H4 (cell line): ENCODE measurements around the gene CCR6. TPM values are rescaled to one million over a fixed set of nuclear protein-coding genes. Genes with fewer than 3 reads are reported as not detected.
"Not testable (repeated sequence)": the region's sequence is repeated elsewhere in the genome, so short reads cannot be mapped to it uniquely, and the experiment has no call there.

Experiments used
- DNase-seq: peaks from one replicate; pipeline ENCODE4 v3.0.0-alpha.2; 2015; ENCODE audit warnings: low spot score
- total RNA-seq: library from RNA; depleted of rRNA; stranded (reverse); fragments of >200 nt; shearing (Covaris generic); gene quantifications from 2 replicates; pipeline ENCODE4 v1.2.3, GENCODE V29; 2014; rRNA removed

CCR6 gene
- total RNA-seq, 1 experiment from 2014 or later, result not detected

DNA sequence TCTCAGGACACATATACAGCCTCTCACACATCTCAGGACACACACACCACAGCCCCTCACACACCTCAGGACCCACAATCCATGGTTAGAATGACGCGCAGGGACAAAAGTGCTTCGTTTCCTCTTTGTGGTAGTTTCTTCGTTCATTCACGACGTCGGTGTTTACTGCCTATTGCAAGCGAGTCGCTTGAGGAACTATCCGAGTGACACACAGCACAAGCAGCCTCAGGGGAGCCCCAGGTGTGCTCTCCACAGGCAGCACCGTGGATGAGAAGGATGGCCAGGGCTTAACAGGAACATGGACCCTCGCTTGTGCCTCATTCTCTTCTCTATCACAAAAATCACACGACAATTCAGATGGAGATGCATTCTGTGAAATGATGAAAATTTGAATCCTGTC is 47.0 kb downstream of the CCR6 start:
- DNase-seq, result not testable (repeated sequence)

DNA sequence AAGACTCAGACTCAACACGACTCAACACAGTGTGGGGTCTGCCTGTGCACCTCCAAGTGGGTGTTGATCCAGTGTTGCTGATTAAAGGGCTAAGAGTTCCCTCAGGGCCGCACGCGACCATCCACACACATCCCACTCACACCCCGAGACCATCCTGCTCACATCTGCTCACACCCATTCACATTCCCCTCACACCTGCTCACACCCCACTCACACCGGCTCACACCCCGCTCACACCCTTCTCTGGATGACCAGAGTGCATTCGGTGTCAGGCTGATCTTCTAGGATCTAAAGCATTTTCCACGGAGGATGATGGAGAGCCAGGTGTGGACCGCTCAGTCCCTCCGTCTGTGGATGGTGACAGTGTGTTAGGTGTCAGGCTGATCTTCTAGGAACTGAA is 48.4 kb downstream of the CCR6 start:
- DNase-seq, result not testable (repeated sequence)

GRCh38 chr6:167172011-167172410 is 49.1 kb downstream of the CCR6 start:
- DNase-seq, result not testable (repeated sequence)

DNA sequence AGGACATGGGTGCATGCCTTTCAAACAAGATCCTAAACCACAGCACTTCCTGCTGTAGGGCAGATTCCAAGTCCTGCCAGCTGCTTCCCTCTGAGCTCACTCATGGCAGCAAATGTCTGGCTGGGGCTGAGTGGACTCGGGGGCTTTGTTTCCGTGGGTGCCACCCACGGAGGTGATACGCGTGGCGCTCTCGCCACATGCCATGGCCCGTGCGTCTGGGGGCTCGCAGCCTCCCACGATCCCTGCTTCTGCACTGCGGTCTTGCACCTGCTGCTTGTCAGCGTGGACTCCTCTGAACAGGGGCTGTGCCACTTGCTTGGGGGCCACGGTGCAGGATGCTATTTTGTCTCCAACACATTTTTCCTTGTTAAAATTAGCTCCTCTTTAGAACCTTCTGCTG is 54.4 kb downstream of the CCR6 start:
- DNase-seq, result not testable (repeated sequence)

DNA sequence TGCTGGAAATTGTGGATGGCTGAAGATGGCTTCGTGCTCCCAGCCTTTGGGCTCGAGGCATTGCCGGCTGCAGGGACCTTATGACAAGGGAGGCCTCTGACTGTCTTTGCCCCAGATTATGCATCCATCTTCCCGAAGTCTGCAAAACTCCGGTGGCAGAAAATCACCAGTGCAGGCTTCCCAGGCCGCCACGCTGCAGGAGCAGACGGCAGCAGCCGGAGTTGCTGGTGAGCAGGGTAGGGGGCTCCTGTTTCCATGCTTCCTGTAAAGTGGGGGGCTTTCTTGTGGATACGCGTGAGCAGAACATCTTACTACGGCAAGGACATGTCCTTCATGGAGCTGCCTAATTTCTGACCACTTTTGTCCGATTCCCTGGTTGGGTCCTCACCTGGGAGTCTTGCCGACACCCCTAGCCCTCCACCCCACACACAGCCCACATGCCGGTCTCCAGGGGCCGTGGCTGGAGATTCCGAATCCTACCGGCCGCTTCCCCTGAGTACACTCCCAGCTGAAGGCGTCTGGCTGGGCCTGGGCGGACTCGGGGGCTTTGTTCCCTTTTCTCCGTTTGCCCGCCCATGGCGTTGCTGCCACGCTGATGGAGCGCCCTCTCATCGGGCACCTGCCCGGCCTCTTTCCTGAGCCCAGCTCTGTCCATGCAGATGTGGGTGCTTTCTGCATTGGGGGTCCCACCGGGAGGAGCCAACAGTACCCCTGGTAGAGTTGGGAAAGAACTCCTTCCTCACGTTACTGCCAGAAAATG is 56.2 kb downstream of the CCR6 start:
- DNase-seq, result not testable (repeated sequence)

GRCh38 chr6:167180086-167180485 is 57.2 kb downstream of the CCR6 start:
- DNase-seq, result not testable (repeated sequence)

DNA sequence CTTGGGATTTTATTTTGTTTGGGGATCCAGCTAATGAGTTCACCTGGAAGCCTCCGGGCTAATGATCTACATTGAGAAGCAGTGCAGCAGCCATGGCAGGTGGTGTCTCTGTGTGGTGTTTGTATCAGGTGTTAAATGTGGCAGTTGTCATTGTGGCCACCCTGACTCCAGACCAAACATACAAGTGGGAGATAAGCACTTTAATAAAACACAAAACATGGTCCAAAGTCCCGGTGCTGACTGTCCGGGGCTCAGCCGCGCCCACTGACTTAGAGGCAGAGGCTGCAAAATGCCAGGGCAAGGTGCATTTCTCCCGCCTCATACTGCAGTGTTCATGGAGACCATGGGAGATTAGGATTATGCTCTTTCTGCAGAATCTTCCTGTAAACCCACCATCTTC is 58.5 kb downstream of the CCR6 start:
- not testable (repeated sequence) for DNase-seq

- DNase-seq, result not testable (repeated sequence)
Observed at GRCh38 chr6:167182913-167183314, 60.0 kb downstream of the CCR6 start.

- DNase-seq, result not testable (repeated sequence)
Observed at GRCh38 chr6:167185101-167185500, 62.2 kb downstream of the CCR6 start.

- DNase-seq, result not testable (repeated sequence)
Observed at GRCh38 chr6:167187275-167187674, 64.4 kb downstream of the CCR6 start.

Other genes starting within 250 kb of the CCR6 start
- gene RNASET2, start 166.5 kb upstream of the CCR6 start, total RNA-seq, result 9.8 and 19.8 TPM in 2 replicates
- gene CEP43, start 123.7 kb upstream of the CCR6 start, total RNA-seq, result 16.7 and 17.4 TPM in 2 replicates
- not detected in 2 replicates for gene GPR31, start 34.9 kb downstream of the CCR6 start, total RNA-seq
- gene UNC93A, start 168.2 kb downstream of the CCR6 start, total RNA-seq, result not detected in 2 replicates
- not detected in 2 replicates for gene TTLL2, start 202.0 kb downstream of the CCR6 start, total RNA-seq